IMR-90 (cell line): ENCODE measurements around the gene CPB2. TPM values are rescaled to one million over a fixed set of nuclear protein-coding genes. Genes with fewer than 3 reads are reported as not detected.

ENCODE experiments used
- ATAC-seq: fragments of 200-7000 bp; cut with Tn5 transposase; 2 replicates; pipeline ENCODE4 v1.9.1; 2020; ENCODE audit warnings: low read depth, mild to moderate bottlenecking, moderate library complexity
- BruUV-seq: library from RNA; stranded (reverse); fragments of 400-500 nt; replicated peaks from 2 replicates; lab custom pipeline; 2021; lab: Mats Ljungman, UMichigan
- CTCF ChIA-PET: fragments of 300-600 bp; formaldehyde crosslinking; extraction: SDS; loops from one replicate; lab custom pipeline; 2021; ENCODE audit warnings: antibody characterized with exemption; lab: Yijun Ruan, JAX
- POLR2A ChIA-PET: fragments of 300-600 bp; sonication (Branson Sonifier 250); formaldehyde crosslinking; loops from one replicate; lab custom pipeline; 2022; ENCODE audit warnings: antibody characterized with exemption; ENCODE audit not compliant: unreplicated experiment; lab: Charles Lee
- DNase-seq: peaks from one replicate; pipeline ENCODE4 v3.0.0; 2013
- H2AFZ ChIP-seq: replicated peaks from 2 replicates; pipeline ENCODE3; 2013; ENCODE audit warnings: low read length, mild to moderate bottlenecking; ENCODE audit not compliant: poor library complexity
- H2AK5ac ChIP-seq: 2 replicates; pipeline ENCODE4 v1.6.1; 2013; ENCODE audit warnings: low read depth, low read length, inconsistent platforms
- H2AK9ac ChIP-seq: replicated peaks from 2 replicates; pipeline ENCODE3; 2013; ENCODE audit warnings: mild to moderate bottlenecking, low read depth, low read length, moderate library complexity; ENCODE audit not compliant: poor library complexity
- H2BK120ac ChIP-seq: 2 replicates; pipeline ENCODE4 v1.6.1; 2013; ENCODE audit warnings: low read depth, low read length, inconsistent platforms
- H2BK15ac ChIP-seq: 3 replicates; pipeline ENCODE4 v1.6.1; 2013; ENCODE audit warnings: low read depth, low read length, inconsistent platforms
- H2BK20ac ChIP-seq: 2 replicates; pipeline ENCODE4 v1.6.1; 2013; ENCODE audit warnings: low read depth, mild to moderate bottlenecking, inconsistent platforms, low read length, moderate library complexity
- H2BK5ac ChIP-seq: 2 replicates; pipeline ENCODE4 v1.6.1; 2013; ENCODE audit warnings: mild to moderate bottlenecking, low read depth, low read length, inconsistent platforms; ENCODE audit not compliant: poor library complexity, severe bottlenecking
- H3K14ac ChIP-seq: replicated peaks from 2 replicates; pipeline ENCODE4 v1.6.1; 2013; ENCODE audit warnings: low read depth, low read length, inconsistent platforms
- H3K18ac ChIP-seq: 2 replicates; pipeline ENCODE4 v1.6.1; 2013; ENCODE audit warnings: low read depth, low read length, control low read depth
- H3K23ac ChIP-seq: 2 replicates; pipeline ENCODE4 v1.6.1; 2013; ENCODE audit warnings: low read depth, low read length, inconsistent platforms
- H3K27ac ChIP-seq: 2 replicates; pipeline ENCODE4 v1.5.1; 2013; ENCODE audit warnings: mild to moderate bottlenecking, control low read depth, low read length; ENCODE audit not compliant: insufficient read depth
- H3K27me3 ChIP-seq: 2 replicates; pipeline ENCODE4 v1.6.1; 2013; ENCODE audit warnings: low read length; ENCODE audit not compliant: control insufficient read depth, insufficient read depth
- H3K36me3 ChIP-seq: 2 replicates; pipeline ENCODE4 v1.6.1; 2013; ENCODE audit warnings: low read length, mixed read lengths; ENCODE audit not compliant: control insufficient read depth, insufficient read depth
- H3K4ac ChIP-seq: 2 replicates; pipeline ENCODE4 v1.6.1; 2013; ENCODE audit warnings: low read depth, low read length, inconsistent platforms
- H3K4me1 ChIP-seq: 2 replicates; pipeline ENCODE4 v1.6.1; 2013; ENCODE audit warnings: low read length, mixed read lengths; ENCODE audit not compliant: control insufficient read depth, insufficient read depth
- H3K4me2 ChIP-seq: 2 replicates; pipeline ENCODE4 v1.6.1; 2013; ENCODE audit warnings: low read depth, mild to moderate bottlenecking, control low read depth, low read length, moderate library complexity
- H3K4me3 ChIP-seq: 2 replicates; pipeline ENCODE4 v1.5.1; 2013; ENCODE audit warnings: low read depth, mild to moderate bottlenecking, control low read depth, low read length, moderate library complexity; ENCODE audit not compliant: insufficient read depth
- H3K56ac ChIP-seq: 2 replicates; pipeline ENCODE4 v1.6.1; 2013; ENCODE audit warnings: low read length, inconsistent platforms; ENCODE audit not compliant: insufficient read depth; ENCODE audit errors: extremely low read depth
- H3K79me1 ChIP-seq, 2 experiments: 2 replicates each; pipeline ENCODE4 v1.6.1; 2013; ENCODE audit warnings: low read length in 2 of 2, inconsistent platforms in 1 of 2, low read depth in 1 of 2
- H3K9ac ChIP-seq: 2 replicates; pipeline ENCODE4 v1.6.1; 2013; ENCODE audit warnings: low read depth, low read length, control low read depth
- H3K9me1 ChIP-seq: 2 replicates; pipeline ENCODE4 v1.6.1; 2013; ENCODE audit warnings: low read length, inconsistent platforms; ENCODE audit not compliant: insufficient read depth
- H3K9me3 ChIP-seq: 2 replicates; pipeline ENCODE4 v1.6.1; 2013; ENCODE audit warnings: low read length; ENCODE audit not compliant: control insufficient read depth, insufficient read depth
- H4K20me1 ChIP-seq: 2 replicates; pipeline ENCODE4 v1.6.1; 2013; ENCODE audit warnings: low read length, inconsistent platforms; ENCODE audit not compliant: insufficient read depth
- H4K5ac ChIP-seq: 2 replicates; pipeline ENCODE4 v1.6.1; 2013; ENCODE audit warnings: mild to moderate bottlenecking, low read depth, low read length, control low read depth
- H4K8ac ChIP-seq, 2 experiments: 2 replicates each; pipeline ENCODE4 v1.6.1; 2013; ENCODE audit warnings: low read depth in 2 of 2, low read length in 2 of 2, control low read depth in 1 of 2, inconsistent platforms in 1 of 2
- H4K91ac ChIP-seq: 2 replicates; pipeline ENCODE4 v1.6.1; 2013; ENCODE audit warnings: low read depth, low read length, inconsistent platforms; ENCODE audit not compliant: insufficient read depth
- BHLHE40 ChIP-seq: fragments of 150-350 bp; IDR thresholded peaks from 2 replicates; pipeline ENCODE4 v1.6.1; 2016; ENCODE audit warnings: mild to moderate bottlenecking, low read depth, low read length
- CEBPB ChIP-seq: IDR thresholded peaks from 2 replicates; pipeline ENCODE4 v1.6.1; 2012; ENCODE audit warnings: low read depth, low read length, improper control_type of control experiment
- MAFK ChIP-seq: IDR thresholded peaks from 2 replicates; pipeline ENCODE4 v1.6.1; 2012; ENCODE audit warnings: low read depth, low read length, improper control_type of control experiment
- NFE2L2 ChIP-seq: fragments of 150-350 bp; IDR thresholded peaks from 2 replicates; pipeline ENCODE4 v1.6.1; 2016; ENCODE audit warnings: low read depth, mild to moderate bottlenecking, low read length
- POLR2A ChIP-seq: IDR thresholded peaks from 2 replicates; pipeline ENCODE4 v1.6.1; 2012; ENCODE audit warnings: mild to moderate bottlenecking, low read depth, low read length
- RAD21 ChIP-seq: IDR thresholded peaks from 2 replicates; pipeline ENCODE4 v1.6.1; 2012; ENCODE audit warnings: low read length, improper control_type of control experiment
- dilution Hi-C: fragments of 300-500 bp; cut with HindIII; formaldehyde crosslinking; loops from one replicate; pipeline ENCODE4 v1.14.3; 2018; ENCODE audit warnings: low sequenced_read_pairs; ENCODE audit not compliant: unreplicated experiment
- in situ Hi-C: fragments of 300-500 bp; cut with MboI; formaldehyde crosslinking; loops from 3 replicates; pipeline ENCODE4 v1.14.3; 2019; ENCODE audit warnings: low sequenced_read_pairs, inconsistent platforms, mixed read lengths
- intact Hi-C: fragments of 100-400 bp; cut with micrococcal nuclease; formaldehyde crosslinking; loops from 2 replicates; pipeline ENCODE4 v1.10.0; 2022
- polyA plus RNA-seq, 3 experiments: library from polyadenylated mRNA; depleted of rRNA; stranded (reverse); fragments of >200 nt; gene quantifications; 2 replicates each; pipeline ENCODE4 v1.2.3, GENCODE V29; 2012; ENCODE audit warnings: low replicate concordance in 1 of 3
- total RNA-seq: library from RNA; depleted of rRNA; stranded (reverse); fragments of >200 nt; gene quantifications from 2 replicates; pipeline ENCODE4 v1.2.3, GENCODE V29; 2012

The CPB2 gene
- total and polyA plus RNA-seq, 2 of the 4 experiments (the other 2 are of a cell fraction), result not detected

- no peak overlapping the region for H3K18ac ChIP-seq
- BruUV-seq, result no TSS peak
- no peak overlapping the region for H4K91ac ChIP-seq
- no peak overlapping the region for H2BK15ac ChIP-seq
- H2AK5ac ChIP-seq, result no peak overlapping the region
- H3K27me3 ChIP-seq, result no peaks in the 10 kb centered on the region
- peaks cover 2% of the 10 kb centered on the region; the same call in 1 of the 2 replicates for H3K9me1 ChIP-seq
- no peak overlapping the region for H3K56ac ChIP-seq
- H3K4me2 ChIP-seq, result no peak overlapping the region
- no peak overlapping the region for H3K27ac ChIP-seq
- CTCF ChIA-PET, result interaction anchor here (0.6 kb wide), 1 partner anchor 165 kb away, joined by 3 read pairs; no protein-coding TSS in a partner anchor
- in situ Hi-C loops, result no loop called here
- H2BK20ac ChIP-seq, result no peak overlapping the region
- H2BK5ac ChIP-seq, result no peak overlapping the region
- H3K4ac ChIP-seq, result no peak overlapping the region
- peak; percentile 41; the same call in 1 of the 2 replicates for TF ChIP-seq CEBPB
- TF ChIP-seq POLR2A, result no peak
- no peak for TF ChIP-seq RAD21
- TF ChIP-seq BHLHE40, result no peak
- TF ChIP-seq MAFK, result no peak
- no peak for TF ChIP-seq NFE2L2
- H3K23ac ChIP-seq, result no peak overlapping the region
- H2BK120ac ChIP-seq, result no peak overlapping the region
- H4K8ac ChIP-seq, result no peak overlapping the region
- POLR2A ChIA-PET, result no interaction called here
- H3K79me1 ChIP-seq, result peaks cover 0 to 6% of the 10 kb centered on the region in 2 experiments; a peak in 1 of 4 replicates
- intact Hi-C loops, result loop anchor here (5.0 kb wide), 1 partner anchor 39 kb away; no protein-coding TSS in a partner anchor
- no peak for DNase-seq
- no peak overlapping the region for H3K14ac ChIP-seq
- no peak overlapping the region for H2AK9ac ChIP-seq
- H3K36me3 ChIP-seq, result peaks cover 10% of the 10 kb centered on the region
- H4K5ac ChIP-seq, result no peak overlapping the region
- H4K20me1 ChIP-seq, result no peaks in the 10 kb centered on the region
- H3K9ac ChIP-seq, result no peak overlapping the region
- no peaks in the 10 kb centered on the region for H3K4me1 ChIP-seq
- ATAC-seq, result no peak
- no peak overlapping the region for H2AFZ ChIP-seq
- no peak overlapping the region for H3K4me3 ChIP-seq
- H3K9me3 ChIP-seq, result no peaks in the 10 kb centered on the region
- dilution Hi-C loops, result no loop called here
Measured at GRCh38 chr13:46016216-46016615, 88.6 kb downstream of the CPB2 start.
